Nephron (organoid): ENCODE measurements around the gene CYP3A5.

Experiments
- H3K27ac Mint-ChIP-seq, 3 experiments: 2 replicates each; pipeline ENCODE4 v1.8.0; 2020; ENCODE audit warnings: mixed read lengths in 3 of 3, mild to moderate bottlenecking in 2 of 3, moderate library complexity in 1 of 3
- H3K27me3 Mint-ChIP-seq: 2 replicates; pipeline ENCODE4 v1.8.0; 2021; ENCODE audit warnings: low read depth, mild to moderate bottlenecking, moderate library complexity, mixed read lengths
- H3K36me3 Mint-ChIP-seq: 2 replicates; pipeline ENCODE4 v1.8.0; 2020; ENCODE audit warnings: low read depth, mixed read lengths
- H3K4me1 Mint-ChIP-seq: 2 replicates; pipeline ENCODE4 v1.8.0; 2020; ENCODE audit warnings: mixed read lengths
- H3K4me3 Mint-ChIP-seq, 3 experiments: 2 replicates each; pipeline ENCODE4 v1.8.0; 2020; ENCODE audit warnings: mild to moderate bottlenecking in 3 of 3, mixed read lengths in 3 of 3, moderate library complexity in 2 of 3
- H3K9me3 Mint-ChIP-seq: 2 replicates; pipeline ENCODE4 v1.8.0; 2020; ENCODE audit warnings: mixed read lengths
- TF ChIP-seq, protein P1 (sequence below), 3 experiments: fragments of 200-600 bp; sonication (generic); IDR thresholded peaks; one replicate each; pipeline ENCODE4 v1.5.0; 2021; ENCODE audit warnings: antibody characterized with exemption in 3 of 3; ENCODE audit not compliant: unreplicated experiment in 3 of 3

CYP3A5 gene

GRCh38 chr7:99631295-99632109 is 48.3 kb downstream of the CYP3A5 start:
- Mint-ChIP-seq H3K4me3 (no peak overlapping the region), H3K36me3 (peaks cover 51% of the 10 kb centered on the region), H3K4me1 (peaks cover 6% of the 10 kb centered on the region), H3K9me3 (no peaks in the 10 kb centered on the region), H3K27me3 (no peaks in the 10 kb centered on the region), H3K27ac (peak overlapping the region in 1 of 3 experiments; percentile 23)
- TF ChIP-seq, protein P1, sequence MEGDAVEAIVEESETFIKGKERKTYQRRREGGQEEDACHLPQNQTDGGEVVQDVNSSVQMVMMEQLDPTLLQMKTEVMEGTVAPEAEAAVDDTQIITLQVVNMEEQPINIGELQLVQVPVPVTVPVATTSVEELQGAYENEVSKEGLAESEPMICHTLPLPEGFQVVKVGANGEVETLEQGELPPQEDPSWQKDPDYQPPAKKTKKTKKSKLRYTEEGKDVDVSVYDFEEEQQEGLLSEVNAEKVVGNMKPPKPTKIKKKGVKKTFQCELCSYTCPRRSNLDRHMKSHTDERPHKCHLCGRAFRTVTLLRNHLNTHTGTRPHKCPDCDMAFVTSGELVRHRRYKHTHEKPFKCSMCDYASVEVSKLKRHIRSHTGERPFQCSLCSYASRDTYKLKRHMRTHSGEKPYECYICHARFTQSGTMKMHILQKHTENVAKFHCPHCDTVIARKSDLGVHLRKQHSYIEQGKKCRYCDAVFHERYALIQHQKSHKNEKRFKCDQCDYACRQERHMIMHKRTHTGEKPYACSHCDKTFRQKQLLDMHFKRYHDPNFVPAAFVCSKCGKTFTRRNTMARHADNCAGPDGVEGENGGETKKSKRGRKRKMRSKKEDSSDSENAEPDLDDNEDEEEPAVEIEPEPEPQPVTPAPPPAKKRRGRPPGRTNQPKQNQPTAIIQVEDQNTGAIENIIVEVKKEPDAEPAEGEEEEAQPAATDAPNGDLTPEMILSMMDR (IDR thresholded peaks at IDR 0.05; ENCODE audit: unreplicated experiment in 3 of 3) = peak; percentile 24 to 37 (median 31)

- no peak overlapping the region for H3K27ac Mint-ChIP-seq
- peaks cover 65% of the 10 kb centered on the region for H3K36me3 Mint-ChIP-seq
- H3K27me3 Mint-ChIP-seq = no peaks in the 10 kb centered on the region
These were observed 50.2 kb downstream of the CYP3A5 start for GRCh38 chr7:99629643-99630042.

DNA sequence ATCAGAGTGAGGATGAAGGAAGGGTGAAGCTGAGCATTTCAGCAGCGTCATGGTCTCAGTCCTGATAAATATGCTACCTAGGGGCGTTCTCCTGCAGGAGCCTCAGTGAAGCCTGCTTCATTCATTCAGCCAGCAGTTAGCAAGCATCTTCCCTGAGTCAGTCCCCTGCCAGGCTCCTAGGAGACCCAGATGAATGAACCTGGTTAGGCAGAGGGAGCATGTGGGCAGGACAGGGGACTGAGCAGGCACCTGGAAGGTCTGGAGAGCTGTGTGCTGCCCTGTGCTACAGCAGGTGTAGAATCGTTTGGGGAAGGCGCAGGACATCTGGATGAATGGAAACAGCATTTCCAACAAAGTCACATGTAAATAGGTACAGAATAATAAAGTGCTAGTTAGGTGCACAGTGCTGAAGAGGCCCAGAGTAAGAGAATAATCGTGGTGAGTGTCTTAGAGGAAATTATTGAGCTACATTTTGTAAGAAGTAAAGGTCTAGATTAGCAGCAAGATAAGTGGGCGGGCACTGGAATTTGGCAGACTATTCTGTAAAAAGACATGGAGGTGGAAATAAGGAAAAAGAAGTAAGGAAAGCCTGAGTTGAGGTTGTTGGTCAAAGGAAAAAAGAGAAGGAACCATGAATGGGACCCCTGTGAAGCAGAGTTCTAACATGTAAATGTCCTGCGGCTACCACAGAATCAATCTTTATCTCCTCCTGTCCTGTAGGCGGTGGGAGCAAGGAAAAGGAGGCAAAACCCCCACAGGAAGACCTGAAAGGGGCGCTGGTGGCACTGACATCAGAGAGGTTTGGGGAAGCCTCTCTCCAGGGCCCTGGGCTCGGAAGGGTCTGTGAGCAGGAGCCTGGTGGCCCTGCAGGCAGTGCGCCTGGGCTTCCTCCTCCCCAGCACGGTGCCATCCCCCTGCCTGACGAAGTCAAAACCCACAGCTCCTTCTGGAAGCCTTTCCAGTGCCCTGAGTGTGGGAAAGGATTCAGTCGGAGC is 51.0 kb downstream of the CYP3A5 start:
- H3K4me3 Mint-ChIP-seq = no peak overlapping the region
- TF ChIP-seq, protein P1 (IDR thresholded peaks at IDR 0.05; ENCODE audit: unreplicated experiment in 3 of 3) = no peak
- H3K27me3 Mint-ChIP-seq = no peaks in the 10 kb centered on the region
- H3K9me3 Mint-ChIP-seq = no peaks in the 10 kb centered on the region
- H3K4me1 Mint-ChIP-seq = peaks cover 6% of the 10 kb centered on the region
- no peak overlapping the region for H3K27ac Mint-ChIP-seq
- H3K36me3 Mint-ChIP-seq = peaks cover 74% of the 10 kb centered on the region

More at GRCh38 chr7:99629643-99630042, 50.2 kb downstream of the CYP3A5 start:
- Mint-ChIP-seq H3K9me3 (no peaks in the 10 kb centered on the region), H3K4me1 (peaks cover 6% of the 10 kb centered on the region), H3K4me3 (no peak overlapping the region)
- TF ChIP-seq, protein P1 (IDR thresholded peaks at IDR 0.05; ENCODE audit: unreplicated experiment in 3 of 3) = no peak

GRCh38 chr7:99627513-99627912 is 52.3 kb downstream of the CYP3A5 start:
- Mint-ChIP-seq H3K9me3 (no peaks in the 10 kb centered on the region), H3K4me1 (peaks cover 6% of the 10 kb centered on the region), H3K27me3 (no peaks in the 10 kb centered on the region), H3K36me3 (peaks cover 79% of the 10 kb centered on the region), H3K4me3 (no peak overlapping the region), H3K27ac (no peak overlapping the region)
- TF ChIP-seq, protein P1 (IDR thresholded peaks at IDR 0.05; ENCODE audit: unreplicated experiment in 3 of 3) = no peak

- H3K36me3 Mint-ChIP-seq = peaks cover 78% of the 10 kb centered on the region
- H3K9me3 Mint-ChIP-seq = no peaks in the 10 kb centered on the region
- H3K27ac Mint-ChIP-seq = no peak overlapping the region
- TF ChIP-seq, protein P1 (IDR thresholded peaks at IDR 0.05; ENCODE audit: unreplicated experiment in 3 of 3) = no peak
- no peak overlapping the region for H3K4me3 Mint-ChIP-seq
- H3K27me3 Mint-ChIP-seq = no peaks in the 10 kb centered on the region
- H3K4me1 Mint-ChIP-seq = peaks cover 4% of the 10 kb centered on the region
These were observed 53.1 kb downstream of the CYP3A5 start for GRCh38 chr7:99626661-99627060.
